HPDE6-E6E7 (cell line): ENCODE measurements around the gene ATG7.

Experiments
- DNase-seq: peaks from one replicate; pipeline ENCODE4 v3.0.0; 2011; ENCODE audit warnings: missing footprints; ENCODE audit errors: extremely low spot score

The ATG7 gene

DNA sequence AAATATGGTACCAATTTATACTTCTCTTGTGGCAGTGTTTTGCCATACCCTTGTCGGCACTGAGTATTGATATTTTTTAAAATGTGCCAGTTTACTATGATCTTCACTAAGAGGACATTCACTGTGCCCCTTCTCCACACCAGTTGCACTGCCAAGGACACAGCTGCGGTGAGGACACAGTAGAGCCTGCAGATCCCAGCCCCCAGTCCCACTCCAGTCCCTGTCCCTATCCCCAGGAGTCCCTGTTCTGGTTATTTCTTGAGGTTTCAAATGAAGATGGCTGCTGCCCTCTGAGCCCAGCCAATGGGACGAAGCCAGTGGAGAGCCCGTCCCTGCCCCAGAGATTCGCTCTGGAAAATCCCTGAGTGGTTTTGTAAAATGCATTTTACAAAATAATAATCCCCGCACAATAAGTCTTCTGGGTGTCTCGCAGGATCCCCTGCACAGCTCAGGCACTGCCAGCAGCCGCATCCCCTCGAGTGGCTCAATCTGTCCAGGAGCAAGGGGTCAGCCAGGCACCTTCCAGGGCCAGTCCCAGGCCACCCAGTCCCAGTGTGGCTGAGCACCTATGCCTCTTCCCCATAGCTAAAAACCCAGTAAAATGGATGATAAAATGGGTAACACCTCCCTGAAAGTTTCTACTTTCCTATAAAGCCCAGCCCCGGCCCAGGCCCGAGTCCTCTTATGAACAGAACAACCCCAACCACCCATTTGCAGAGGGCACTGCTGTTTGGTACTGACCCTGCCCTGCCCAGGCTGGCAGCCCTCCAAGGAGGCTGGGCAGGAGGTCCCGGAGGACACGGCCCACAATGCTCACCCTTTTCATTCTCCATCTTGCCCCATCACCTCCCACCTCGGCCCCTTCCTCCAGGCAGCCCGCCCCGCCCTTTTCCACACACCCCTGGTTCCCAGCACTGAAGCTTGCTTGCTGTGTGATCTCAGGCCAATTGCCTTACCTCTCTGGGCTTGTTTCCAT, 280.4 kb downstream of the ATG7 start:
- no peak for DNase-seq

DNA sequence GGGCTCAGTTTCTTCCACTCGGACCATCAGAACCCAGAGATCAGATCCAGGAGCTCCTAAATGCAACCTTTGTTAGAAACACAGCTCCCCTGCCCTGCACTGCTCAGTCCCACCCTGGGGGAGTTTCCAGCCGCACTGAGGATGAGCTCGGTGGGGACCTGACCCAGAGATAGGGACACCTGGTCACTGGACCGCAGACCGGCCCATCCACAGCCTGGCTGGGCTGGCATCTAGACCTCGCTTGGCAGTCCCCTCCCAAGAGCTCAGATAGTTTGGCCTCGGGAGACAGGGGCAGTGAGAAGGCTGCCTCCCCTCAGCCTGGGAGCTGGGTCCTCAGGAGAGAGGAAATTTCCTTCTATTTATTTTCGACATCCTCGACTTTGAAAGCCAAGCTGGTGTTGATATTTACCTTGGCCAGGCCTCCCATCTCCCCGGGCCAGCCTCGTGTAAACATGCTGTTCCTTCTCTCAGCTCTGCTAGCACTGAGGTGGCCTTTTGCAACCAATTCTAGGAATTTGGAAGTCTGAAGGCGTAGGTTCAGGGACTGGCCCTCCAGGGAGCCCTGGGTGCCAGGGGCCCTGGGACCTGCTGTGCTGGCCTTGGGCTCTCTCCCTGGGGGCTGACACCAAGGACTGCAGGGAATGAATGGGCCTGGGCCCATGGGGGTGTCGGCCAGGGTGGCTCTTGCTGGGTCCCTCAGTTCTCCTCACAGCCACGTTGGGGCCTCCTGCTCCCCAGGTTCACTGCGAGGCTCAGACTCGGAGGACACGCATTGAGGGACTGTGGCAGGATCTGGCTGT, 281.4 kb downstream of the ATG7 start:
- DNase-seq: no peak

DNA sequence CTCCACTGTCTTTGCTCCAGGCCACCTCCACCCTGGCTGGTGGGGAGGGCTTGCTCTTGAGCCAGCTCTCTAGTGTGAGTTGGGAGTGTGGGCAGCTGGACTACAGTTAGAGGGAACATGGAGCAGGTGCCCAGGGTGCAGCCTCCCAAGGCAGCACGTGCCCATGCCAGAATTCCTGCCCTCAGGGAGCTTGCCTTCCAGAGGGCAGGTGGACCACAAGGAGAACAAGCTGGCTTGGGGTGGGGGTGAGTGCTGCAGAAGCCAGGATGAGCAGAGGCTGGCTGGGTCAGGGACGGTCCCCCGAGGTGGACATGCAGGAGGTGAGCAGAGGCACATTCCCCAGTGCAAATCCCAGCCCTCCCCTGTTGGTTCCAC, 282.0 kb downstream of the ATG7 start:
- no peak for DNase-seq

DNA sequence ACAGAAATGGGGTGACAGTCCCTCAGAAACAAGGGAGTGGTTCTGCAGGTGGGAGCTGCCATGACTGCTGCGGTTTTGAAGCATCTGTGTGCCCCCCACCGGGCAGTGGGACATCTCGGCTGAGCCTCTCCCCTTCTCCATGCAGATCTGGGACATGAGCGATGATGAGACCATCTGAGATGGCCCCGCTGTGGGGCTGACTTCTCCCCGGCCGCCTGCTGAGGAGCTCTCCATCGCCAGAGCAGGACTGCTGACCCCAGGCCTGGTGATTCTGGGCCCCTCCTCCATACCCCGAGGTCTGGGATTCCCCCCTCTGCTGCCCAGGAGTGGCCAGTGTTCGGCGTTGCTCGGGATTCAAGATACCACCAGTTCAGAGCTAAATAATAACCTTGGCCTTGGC, 282.5 kb downstream of the ATG7 start:
- no peak for DNase-seq

DNA sequence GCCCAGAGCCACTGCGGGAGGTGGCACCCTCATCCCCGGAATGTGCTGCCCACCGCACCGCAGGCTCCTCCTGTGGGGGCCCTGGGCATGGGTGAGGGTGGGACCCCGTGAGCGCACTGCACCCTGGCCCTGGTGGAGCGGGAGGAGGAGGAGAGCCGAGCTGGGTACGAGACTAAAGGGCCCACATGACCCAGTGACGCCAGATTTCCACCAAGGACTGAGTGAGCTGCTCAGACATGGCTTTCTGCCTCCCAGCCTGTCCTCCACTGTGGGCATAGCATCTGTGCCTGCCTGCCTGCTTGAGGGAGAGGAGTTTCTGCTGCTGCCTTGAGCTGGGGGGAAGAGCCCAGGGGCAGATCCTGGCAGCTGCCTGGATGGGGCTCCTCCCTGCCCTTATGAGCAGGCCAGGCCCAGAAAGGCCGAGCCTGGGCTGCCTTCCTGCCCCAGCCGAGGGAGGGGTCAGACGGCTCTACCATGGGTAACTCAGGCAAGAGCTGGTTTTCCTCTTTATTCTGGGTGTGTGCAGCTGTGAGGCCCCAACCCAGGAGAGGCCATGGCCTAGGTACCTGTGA, 283.1 kb downstream of the ATG7 start:
- DNase-seq: no peak

DNA sequence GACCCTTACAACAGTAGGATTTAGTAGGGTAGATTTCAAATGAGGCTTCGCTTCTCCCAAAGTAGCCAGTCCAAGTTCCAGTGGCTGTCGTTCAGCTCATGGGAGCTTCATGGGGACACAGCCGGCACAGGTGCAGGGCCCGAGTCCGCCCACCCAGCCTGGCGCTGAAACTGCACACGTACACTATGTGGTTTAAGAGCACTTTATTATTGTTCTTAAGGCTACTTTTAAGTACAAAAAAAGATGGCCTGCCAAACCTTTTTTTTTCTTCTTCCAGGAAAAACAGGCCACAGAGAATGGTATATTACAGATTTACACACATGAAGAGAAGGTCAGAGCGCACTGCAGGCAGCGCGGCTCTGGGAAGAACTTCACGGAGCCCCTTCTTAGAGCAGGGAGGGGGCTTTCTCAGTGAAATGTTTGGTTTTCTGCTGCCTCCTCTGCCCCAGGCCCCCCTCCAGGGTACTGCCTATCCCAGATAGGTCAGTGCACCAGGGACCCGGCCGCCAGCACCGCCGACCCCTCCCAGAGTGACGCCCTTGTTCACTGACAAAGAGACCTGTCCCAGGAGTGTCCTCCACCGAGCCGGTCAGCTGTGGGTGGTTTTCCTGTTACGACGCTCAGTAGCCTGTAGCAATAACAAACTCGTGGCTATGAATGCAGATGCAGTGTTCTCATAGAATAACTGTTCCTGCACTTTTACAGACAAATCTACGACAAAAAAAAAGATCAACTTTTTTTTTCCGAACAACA, 283.9 kb downstream of the ATG7 start:
- DNase-seq: no peak

DNA sequence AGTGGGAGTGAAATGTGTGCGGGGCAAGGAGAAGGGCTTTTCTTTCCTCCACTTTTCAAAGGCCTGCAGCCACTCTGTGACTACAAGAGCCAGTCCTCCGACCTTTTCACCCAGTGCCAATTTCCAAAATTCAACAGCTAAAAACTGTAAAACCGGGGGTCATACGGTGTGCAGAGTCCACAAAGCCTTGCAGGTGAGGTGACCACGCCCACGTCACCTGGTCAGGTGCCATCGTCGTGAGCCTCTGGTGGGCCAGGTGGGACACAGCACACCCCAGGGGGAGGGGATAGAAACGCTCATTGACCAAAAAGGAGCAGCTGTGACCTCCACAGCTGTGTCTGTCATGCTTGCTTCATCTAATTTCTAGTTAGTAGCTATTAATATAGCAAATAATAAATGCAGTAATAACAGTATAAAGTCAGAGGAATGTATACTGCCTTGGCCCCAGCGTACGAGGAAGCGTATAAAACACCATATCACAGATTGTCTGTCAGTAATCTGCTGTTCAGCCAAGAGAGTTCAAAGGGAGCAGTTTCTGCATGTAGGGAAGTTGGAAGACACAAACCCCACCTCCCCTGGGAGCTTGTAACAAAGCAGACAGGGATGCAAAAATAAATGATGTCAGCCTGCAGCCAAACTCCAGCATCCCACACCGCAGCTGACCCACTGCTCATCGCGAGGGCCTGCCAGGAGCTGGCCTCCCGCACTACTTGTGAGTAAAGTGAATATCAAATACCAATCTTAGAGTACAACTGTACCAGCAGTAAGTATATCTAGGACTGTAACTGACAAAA, 284.9 kb downstream of the ATG7 start:
- DNase-seq: no peak

DNA sequence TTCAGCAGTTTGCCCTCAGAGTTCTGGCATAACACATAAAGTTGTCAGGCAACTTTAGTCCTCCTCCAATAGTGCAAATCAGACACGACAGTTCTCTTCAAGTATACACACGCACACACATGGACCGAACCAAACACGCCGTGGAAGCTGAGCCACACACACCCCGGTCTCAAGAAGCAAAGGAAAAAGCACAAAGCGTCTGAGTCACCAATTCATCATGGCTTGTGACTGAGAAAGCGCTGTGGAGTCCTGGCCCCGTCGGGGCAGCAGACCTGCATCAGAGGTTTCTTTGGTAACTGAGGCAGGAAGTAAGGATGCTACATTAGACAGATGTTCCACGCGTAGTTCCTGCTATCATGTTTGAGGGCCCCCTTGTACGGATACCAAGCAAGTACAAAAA, 285.8 kb downstream of the ATG7 start:
- peak; percentile 55 for DNase-seq

DNA sequence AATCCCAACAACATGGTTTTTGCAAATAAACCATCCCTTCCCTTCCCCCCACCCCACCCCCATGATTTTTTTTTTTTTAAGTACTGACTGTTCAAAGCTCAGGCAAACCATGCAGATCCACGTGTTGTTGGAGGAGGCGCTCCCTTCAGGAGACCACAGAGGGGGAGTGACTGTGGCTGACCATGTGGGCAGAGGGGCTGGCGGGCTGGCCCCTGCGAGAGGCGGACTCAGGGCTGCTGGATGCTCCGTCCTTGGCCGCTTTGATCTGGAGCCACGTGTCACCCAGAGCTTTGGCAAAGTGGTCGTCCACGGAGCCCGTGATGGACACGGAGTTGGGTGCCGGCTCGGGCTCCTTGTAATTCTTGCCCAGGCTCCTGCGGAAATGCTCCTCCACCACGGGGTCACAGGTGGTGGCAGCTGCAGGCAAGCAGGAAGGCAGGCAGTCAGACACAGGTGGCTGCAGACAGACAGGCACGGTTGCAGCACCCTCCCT, 286.3 kb downstream of the ATG7 start:
- DNase-seq: no peak

DNA sequence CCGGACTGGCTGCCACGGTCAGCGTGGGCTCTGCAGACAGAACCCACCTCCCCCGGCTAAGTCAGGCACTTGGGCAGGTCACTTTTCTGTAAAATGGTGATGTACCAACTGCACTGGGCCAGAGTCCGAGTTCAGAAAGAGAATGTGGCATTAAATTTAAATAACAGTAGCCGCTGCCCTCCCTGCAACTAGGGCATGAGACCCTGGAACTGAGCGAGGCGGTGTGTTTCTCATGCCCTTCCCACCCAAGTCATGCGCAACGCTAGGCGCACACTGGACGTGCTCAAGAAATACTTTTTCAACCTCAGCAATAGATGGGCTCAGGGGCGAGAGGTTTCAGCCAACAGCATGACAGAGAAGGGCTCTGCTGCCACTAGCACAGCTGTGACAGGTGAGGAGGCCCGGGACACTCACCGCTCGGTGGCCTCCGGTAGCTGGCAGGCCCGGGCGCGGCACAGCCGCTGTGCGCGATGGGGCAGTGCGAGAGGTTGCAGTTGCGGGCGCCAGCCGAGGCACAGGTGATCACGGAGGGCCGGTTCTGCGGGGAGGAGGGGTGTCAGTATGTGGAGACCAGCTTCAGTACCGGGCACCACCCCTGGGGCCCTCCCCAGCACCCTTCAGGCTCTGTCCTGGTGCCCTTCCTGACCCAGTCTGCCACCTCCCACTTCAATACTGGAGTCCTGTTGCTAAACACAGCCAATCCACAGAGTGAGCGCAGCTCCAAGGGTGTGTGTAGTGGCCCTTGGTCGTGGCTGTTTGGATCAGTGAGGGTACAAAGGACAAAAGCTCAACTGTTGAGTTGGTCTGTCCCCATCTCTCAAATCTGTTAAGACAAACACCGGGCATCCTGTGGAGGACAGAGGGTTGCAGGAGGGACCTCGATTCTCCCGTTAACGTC, 287.0 kb downstream of the ATG7 start:
- no peak for DNase-seq

DNA sequence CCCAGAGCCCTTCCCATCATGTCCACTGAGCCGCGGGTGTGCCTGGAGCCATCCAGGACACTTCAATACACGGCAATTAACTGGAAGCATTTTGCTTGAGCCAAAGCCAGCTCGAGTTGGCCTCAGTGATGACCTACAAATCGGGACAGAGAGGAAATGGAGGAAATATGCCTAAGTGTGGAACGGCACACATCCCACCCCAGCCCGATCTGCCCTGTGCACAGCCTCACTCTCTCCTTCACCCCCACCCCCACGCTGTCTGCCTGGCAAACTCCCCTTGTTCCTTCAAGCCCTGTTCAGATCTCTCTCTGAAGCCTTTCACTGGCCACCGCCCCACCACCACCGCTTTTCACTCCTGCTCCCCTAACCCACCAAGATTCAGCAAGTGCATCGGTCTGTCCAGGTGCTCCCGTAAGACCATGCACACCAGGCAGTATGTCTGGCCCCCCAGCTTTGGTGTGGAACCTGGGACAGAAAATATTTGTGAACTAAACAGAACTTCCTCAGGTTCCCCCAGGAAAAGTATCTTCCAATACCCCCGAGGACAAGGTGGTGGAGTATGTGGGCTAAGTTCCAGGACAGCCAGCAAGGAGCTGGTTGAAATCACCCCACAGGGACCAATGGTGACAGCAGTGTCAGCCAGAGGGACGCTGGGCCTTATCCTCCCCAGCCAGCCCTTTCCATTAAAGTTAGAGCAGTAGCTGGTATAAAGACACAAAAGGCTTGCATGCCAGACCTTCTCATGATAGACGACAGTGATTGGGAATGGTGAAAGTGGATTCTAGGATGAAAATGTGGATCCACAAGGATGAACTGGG, 287.8 kb downstream of the ATG7 start:
- DNase-seq: no peak

DNA sequence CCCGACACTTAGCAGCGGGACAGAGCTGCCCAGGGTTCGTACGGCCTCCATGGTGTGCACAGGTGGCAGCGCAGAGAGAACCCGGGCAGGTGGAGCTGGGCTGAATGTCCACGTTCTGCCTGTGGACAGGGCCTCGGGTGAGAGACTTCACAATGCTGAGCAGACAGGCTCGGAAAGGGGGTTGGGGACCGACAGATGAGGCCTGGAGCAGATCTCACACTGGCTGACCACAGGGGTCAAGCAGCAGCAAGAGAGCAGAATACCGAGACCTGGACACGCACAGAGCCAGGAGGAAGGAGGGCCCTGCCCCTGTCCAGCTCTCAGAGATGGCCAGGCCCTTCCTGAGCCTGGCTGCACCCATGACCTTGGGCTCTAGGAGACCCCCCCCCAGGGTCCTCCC, 288.5 kb downstream of the ATG7 start:
- DNase-seq: no peak

DNA sequence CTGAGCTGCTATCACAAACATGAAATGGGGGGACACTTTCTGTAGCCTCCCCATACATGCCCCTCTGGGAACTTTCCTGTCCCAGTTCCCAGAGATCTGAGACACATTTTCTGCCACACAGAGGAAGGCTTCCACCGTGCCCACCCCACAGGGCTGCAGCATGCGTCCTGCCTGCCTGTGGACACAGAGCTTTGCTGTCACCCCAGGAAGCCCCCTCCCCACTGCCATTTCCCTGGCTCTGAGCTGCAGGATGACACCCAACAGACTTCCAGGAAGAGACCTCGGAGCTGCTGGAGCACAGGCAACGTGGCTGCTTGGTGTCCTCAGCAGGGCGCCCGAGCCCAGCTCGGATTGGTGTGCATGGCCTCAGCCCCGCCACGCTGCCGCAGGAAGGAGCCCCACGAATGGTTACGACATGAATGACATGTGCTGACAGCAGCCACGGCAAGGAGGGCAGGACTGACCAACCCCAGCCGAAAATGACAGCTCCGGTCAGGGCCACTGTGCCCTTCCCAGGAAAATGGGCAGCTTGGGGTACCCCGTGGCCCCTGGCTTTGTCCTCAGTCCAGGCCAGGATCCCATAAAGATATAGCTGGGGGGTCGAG, 290.2 kb downstream of the ATG7 start:
- DNase-seq: no peak

DNA sequence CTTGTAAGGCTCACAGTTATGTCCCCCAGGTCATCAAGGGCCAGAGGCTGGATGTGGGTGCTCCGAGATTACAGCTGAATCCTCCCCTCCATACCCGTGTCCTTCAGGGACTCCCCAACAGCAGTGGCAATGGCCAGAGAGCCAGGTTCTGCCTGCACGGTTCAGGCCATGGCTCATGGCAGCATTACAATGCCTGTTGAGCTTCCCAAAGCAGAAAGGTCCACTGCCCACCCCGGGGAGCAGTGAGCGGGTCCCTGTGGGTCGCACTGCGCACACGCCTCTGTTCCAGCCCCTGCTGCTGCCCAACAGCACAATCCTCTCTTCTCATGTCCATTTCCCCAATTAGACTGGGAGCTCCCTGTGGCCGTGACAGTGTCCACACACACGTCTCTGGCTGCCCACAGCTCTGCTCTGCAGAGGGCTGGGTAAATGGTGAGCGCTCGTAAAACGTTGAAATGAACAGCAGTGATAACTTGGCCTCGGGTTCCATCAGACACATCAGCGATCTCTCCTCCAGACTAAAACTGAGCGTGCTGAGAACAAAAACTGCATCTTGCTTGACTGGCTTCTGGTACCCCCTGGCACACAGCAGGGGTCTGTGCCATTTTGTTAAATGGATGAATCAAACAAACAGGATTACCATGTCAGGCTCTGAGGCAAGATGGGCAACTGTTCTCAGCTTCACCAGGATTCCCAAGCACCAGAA, 291.1 kb downstream of the ATG7 start:
- DNase-seq: no peak

DNA sequence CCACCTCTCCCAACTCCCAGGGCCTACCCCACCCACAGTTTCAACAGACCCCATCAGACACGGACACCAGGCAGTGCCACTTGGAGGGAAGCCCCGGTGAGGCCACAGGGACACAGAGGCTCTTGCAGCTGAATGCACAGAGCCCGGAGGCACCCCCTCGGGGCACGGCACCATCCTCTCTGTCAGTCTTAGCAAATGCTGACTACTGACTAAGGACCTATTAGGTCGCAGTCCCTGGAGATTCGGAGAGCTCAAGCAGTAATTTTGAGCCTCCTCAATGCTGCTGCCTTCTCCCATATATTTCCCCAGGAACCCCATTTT, 291.6 kb downstream of the ATG7 start:
- no peak for DNase-seq

DNA sequence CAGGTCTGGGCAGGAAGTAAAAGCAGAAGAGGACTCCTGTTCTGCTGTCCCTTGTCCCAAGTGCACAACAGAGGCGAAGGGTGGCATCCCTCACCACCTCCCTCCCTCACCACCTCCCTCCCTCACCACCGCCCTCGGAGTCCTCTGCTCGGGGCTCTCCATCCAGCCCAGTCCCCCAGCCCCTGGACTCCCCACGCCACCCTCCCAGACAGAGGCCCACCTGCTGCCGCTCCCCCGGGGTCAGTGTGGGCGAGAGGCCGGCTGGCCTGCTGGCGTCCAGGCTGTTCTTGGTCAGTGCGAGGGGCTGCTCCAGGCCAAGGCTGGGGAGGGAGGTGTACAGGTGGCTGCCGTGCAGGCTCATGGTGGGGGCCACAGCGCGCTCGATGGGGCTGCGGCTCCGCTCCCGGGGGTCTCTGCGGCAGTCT, 292.4 kb downstream of the ATG7 start:
- no peak for DNase-seq

DNA sequence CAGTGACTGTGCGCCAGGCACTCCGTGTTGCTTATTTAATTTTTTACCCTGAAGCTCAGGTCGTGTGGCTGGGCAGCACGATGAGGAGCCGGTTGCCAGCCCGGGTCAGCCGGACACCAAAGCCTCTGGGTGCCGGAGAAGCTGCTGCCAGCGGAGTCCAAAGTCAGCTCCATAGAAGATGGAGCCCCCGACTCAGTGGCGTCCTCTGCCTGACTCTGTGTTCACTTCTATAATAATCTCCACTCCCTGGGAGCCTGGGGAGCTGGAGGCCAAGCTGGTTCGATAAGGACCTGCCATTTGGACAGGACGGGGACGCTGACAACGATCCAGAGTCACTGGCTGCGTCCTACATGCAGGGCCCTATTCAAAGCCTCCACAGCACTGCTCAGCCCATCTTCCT, 292.9 kb downstream of the ATG7 start:
- no peak for DNase-seq

DNA sequence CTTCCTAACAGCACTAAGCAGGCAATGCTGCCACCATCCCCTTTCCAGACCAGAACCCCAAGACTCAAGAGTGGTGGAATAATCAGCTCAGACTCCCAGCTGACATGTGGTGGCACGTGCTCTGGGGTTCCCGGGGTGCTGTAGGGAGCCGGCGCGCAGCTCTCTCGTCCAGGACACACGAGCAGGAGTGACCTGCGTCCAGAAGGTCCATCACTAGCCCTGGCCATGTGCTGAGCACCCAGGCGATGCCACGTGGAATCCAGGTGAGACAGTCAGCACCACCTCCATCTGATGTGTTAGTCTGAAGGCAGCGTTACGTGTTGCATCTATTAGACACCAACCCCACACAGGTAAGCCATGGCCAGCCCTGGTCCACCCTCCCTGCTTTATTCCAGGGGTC, 293.3 kb downstream of the ATG7 start:
- no peak for DNase-seq
